PC-9 (cell line): ENCODE data around the gene RTBDN.
"Not testable (repeated sequence)": the region's sequence is repeated elsewhere in the genome, so short reads cannot be mapped to it uniquely, and the experiment has no call there.

Source experiments
- CTCF ChIP-seq: fragments of 200-600 bp; sonication (generic); conservative IDR thresholded peaks from 2 replicates; pipeline ENCODE4 v1.6.1; 2017; ENCODE audit warnings: mixed run types, antibody characterized with exemption, mild to moderate bottlenecking, moderate library complexity
- EZH2 ChIP-seq: fragments of 200-600 bp; sonication (generic); IDR thresholded peaks from 2 replicates; pipeline ENCODE4 v1.8.0; 2017; ENCODE audit warnings: antibody characterized with exemption, low read depth

- TF ChIP-seq EZH2, CTCF: not testable (repeated sequence)
These were observed 36.8 kb downstream of the RTBDN start for GRCh38 chr19:12797607-12798006.
